HEK293 (cell line): ENCODE data around the gene DUS1L.

Experiments used
- TRIM28 ChIP-seq: IDR thresholded peaks from 2 replicates; pipeline ENCODE4 v1.6.1; 2011; ENCODE audit warnings: low read length, control low read depth, borderline replicate concordance
- ZNF404 ChIP-seq: fragments of 450-650 bp; formaldehyde crosslinking; IDR thresholded peaks from 2 replicates; pipeline ENCODE4 v1.5.1; 2017; ENCODE audit warnings: missing biosample characterization, missing genetic modification characterization
- ZNF488 ChIP-seq: fragments of 450-650 bp; formaldehyde crosslinking; IDR thresholded peaks from 2 replicates; pipeline ENCODE4 v1.5.1; 2016; ENCODE audit warnings: missing biosample characterization, missing genetic modification characterization
- TF ChIP-seq, protein P1 (sequence below): fragments of 450-650 bp; formaldehyde crosslinking; IDR thresholded peaks from 2 replicates; pipeline ENCODE4 v1.5.1; 2016; ENCODE audit warnings: missing biosample characterization, missing genetic modification characterization
- TF ChIP-seq, protein P2 (sequence below): fragments of 450-650 bp; formaldehyde crosslinking; IDR thresholded peaks from 2 replicates; pipeline ENCODE4 v1.5.1; 2016; ENCODE audit warnings: missing biosample characterization, missing genetic modification characterization
- TF ChIP-seq, protein P3 (sequence below): fragments of 450-650 bp; formaldehyde crosslinking; IDR thresholded peaks from 2 replicates; pipeline ENCODE4 v1.5.1; 2016; ENCODE audit warnings: missing biosample characterization, missing genetic modification characterization

DNA sequence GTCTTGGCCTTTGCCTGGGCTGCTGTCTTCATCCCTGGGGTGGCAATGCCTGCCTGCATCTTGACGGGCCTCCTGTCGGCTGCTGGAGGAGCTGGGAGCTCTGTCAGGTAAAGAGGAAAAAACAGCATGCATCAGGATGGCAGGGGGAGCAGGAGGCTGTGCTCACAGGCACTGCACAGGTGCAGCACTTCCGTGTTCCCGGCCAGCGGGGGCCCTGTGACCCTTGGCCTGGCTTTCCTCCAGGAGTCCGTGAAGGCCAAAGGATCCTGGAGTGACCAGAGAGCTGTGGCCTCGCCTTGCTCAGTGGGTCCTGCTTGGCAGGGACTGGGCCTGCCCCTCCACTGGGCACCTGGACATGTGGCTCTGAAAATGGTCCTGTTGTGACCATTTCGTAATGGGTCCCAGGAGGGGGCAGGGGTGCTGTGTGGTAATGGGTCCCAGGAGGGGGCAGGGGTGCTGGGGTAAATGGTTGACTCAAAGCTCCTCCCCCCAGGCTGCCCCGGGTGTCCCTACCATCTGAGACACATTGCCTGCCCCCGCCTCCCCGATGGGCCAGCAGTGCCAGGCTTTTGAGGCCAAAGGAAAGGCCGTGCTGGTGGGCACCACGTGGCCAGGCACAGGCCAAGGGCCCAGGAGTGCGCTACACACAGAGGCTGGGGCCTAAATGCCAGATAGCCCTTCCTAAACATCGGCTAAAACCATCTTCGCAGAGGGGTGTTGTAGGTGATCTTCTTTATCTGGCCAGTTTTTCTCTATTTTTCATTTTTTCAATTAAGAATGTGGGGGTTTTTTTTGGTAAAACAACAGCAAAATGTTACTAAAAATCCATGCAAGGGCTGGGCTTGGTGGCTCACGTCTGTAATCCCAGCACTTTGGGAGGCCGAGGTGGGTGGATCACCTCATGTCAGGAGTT is 36.4 kb upstream of the DUS1L start:
- TF ChIP-seq, protein P1, sequence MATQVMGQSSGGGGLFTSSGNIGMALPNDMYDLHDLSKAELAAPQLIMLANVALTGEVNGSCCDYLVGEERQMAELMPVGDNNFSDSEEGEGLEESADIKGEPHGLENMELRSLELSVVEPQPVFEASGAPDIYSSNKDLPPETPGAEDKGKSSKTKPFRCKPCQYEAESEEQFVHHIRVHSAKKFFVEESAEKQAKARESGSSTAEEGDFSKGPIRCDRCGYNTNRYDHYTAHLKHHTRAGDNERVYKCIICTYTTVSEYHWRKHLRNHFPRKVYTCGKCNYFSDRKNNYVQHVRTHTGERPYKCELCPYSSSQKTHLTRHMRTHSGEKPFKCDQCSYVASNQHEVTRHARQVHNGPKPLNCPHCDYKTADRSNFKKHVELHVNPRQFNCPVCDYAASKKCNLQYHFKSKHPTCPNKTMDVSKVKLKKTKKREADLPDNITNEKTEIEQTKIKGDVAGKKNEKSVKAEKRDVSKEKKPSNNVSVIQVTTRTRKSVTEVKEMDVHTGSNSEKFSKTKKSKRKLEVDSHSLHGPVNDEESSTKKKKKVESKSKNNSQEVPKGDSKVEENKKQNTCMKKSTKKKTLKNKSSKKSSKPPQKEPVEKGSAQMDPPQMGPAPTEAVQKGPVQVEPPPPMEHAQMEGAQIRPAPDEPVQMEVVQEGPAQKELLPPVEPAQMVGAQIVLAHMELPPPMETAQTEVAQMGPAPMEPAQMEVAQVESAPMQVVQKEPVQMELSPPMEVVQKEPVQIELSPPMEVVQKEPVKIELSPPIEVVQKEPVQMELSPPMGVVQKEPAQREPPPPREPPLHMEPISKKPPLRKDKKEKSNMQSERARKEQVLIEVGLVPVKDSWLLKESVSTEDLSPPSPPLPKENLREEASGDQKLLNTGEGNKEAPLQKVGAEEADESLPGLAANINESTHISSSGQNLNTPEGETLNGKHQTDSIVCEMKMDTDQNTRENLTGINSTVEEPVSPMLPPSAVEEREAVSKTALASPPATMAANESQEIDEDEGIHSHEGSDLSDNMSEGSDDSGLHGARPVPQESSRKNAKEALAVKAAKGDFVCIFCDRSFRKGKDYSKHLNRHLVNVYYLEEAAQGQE (tag by site-specific recombination) = no peak
- TF ChIP-seq ZNF404 (tag by site-specific recombination) (no peak), ZNF488 (tag by site-specific recombination) (no peak), TRIM28 (no peak)
- TF ChIP-seq, protein P2, sequence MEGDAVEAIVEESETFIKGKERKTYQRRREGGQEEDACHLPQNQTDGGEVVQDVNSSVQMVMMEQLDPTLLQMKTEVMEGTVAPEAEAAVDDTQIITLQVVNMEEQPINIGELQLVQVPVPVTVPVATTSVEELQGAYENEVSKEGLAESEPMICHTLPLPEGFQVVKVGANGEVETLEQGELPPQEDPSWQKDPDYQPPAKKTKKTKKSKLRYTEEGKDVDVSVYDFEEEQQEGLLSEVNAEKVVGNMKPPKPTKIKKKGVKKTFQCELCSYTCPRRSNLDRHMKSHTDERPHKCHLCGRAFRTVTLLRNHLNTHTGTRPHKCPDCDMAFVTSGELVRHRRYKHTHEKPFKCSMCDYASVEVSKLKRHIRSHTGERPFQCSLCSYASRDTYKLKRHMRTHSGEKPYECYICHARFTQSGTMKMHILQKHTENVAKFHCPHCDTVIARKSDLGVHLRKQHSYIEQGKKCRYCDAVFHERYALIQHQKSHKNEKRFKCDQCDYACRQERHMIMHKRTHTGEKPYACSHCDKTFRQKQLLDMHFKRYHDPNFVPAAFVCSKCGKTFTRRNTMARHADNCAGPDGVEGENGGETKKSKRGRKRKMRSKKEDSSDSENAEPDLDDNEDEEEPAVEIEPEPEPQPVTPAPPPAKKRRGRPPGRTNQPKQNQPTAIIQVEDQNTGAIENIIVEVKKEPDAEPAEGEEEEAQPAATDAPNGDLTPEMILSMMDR (tag by site-specific recombination) = no peak
- TF ChIP-seq, protein P3, sequence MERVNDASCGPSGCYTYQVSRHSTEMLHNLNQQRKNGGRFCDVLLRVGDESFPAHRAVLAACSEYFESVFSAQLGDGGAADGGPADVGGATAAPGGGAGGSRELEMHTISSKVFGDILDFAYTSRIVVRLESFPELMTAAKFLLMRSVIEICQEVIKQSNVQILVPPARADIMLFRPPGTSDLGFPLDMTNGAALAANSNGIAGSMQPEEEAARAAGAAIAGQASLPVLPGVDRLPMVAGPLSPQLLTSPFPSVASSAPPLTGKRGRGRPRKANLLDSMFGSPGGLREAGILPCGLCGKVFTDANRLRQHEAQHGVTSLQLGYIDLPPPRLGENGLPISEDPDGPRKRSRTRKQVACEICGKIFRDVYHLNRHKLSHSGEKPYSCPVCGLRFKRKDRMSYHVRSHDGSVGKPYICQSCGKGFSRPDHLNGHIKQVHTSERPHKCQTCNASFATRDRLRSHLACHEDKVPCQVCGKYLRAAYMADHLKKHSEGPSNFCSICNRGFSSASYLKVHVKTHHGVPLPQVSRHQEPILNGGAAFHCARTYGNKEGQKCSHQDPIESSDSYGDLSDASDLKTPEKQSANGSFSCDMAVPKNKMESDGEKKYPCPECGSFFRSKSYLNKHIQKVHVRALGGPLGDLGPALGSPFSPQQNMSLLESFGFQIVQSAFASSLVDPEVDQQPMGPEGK (tag by site-specific recombination) = no peak
